Subcutaneous adipose tissue (tissue), 4 donors: ENCODE measurements around the gene COQ8B. TPM values are rescaled to one million over a fixed set of nuclear protein-coding genes. Genes with fewer than 3 reads are reported as not detected.

Experiments used
- total RNA-seq, 4 donors: library from RNA; depleted of rRNA; stranded (reverse); fragments of >200 nt; gene quantifications; one replicate each; pipeline ENCODE4 v1.1.0, GENCODE V29; 2016
- TF ChIP-seq, protein P1 (sequence below): fragments of 450-650 bp; IDR thresholded peaks from one replicate; pipeline ENCODE4 v1.5.1; 2016; ENCODE audit warnings: low read depth, mild to moderate bottlenecking, control low read depth, antibody characterized with exemption, moderate library complexity

Gene COQ8B
- total RNA-seq, 4 donors from 2014 or later: 16.5 to 32.2 (median 28.6) TPM

DNA sequence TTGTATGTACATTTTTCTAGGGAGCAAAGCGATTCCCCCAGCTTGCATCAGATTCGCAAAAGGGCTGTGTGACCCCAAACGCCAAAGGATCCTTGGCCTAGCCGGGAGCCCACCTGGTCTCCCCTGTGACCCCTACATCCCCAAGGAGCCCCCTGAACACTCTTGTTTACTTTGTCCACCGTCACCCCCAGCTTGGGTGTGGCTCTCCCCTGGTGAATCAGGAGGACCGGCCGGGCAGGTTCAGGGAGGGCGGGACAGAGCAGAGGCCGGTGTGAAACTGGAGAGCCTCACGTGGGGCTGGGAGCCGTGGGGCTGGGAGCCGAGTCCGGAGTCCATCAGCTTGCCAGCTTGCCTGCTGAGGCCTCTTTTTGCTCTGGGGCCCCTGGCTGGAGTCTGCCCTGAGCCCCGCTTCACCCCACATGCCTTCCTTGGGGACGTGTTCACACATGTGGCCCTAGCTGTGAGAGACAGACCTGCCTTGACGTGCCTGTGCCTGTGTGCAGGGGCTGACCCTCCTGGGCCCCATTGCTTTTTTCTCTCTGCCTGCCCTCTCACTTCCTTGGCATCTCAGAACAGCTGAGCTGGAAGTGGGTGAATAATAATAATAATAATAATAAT lies 2.2 kb upstream of the COQ8B start:
- TF ChIP-seq, protein P1, sequence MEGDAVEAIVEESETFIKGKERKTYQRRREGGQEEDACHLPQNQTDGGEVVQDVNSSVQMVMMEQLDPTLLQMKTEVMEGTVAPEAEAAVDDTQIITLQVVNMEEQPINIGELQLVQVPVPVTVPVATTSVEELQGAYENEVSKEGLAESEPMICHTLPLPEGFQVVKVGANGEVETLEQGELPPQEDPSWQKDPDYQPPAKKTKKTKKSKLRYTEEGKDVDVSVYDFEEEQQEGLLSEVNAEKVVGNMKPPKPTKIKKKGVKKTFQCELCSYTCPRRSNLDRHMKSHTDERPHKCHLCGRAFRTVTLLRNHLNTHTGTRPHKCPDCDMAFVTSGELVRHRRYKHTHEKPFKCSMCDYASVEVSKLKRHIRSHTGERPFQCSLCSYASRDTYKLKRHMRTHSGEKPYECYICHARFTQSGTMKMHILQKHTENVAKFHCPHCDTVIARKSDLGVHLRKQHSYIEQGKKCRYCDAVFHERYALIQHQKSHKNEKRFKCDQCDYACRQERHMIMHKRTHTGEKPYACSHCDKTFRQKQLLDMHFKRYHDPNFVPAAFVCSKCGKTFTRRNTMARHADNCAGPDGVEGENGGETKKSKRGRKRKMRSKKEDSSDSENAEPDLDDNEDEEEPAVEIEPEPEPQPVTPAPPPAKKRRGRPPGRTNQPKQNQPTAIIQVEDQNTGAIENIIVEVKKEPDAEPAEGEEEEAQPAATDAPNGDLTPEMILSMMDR: no peak

DNA sequence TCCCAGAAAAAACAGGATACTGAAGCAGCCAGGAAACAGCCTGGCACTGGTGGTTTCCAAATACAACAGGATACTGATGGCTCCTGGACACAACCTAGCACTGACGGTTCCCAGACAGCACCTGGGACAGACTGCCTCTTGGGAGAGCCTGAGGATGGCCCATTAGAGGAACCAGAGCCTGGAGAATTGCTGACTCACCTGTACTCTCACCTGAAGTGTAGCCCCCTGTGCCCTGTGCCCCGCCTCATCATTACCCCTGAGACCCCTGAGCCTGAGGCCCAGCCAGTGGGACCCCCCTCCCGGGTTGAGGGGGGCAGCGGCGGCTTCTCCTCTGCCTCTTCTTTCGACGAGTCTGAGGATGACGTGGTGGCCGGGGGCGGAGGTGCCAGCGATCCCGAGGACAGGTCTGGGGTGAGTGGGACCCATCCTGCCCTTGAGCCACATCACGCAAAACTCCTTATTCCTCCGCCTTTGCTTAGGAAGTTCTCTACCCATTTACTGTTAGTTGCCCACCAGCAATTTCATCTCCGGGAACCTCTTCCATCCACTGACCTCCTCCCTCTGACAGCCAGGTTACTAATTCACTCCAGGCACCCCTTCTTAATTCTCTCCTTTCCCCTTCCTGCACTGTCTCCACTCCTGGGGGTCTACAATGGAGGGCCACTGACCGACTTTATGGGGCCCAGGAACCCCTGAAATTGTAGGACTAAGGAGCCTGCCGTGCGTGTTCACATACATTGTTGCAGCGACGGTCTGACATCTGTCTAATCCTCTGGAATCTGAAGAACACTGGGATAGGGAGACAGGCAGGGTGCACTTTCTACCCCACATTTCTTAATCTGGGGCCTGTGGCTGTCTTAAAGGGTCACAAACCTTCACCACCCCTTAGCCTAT lies 1.4 kb upstream of the COQ8B start:
- TF ChIP-seq, protein P1: no peak

DNA sequence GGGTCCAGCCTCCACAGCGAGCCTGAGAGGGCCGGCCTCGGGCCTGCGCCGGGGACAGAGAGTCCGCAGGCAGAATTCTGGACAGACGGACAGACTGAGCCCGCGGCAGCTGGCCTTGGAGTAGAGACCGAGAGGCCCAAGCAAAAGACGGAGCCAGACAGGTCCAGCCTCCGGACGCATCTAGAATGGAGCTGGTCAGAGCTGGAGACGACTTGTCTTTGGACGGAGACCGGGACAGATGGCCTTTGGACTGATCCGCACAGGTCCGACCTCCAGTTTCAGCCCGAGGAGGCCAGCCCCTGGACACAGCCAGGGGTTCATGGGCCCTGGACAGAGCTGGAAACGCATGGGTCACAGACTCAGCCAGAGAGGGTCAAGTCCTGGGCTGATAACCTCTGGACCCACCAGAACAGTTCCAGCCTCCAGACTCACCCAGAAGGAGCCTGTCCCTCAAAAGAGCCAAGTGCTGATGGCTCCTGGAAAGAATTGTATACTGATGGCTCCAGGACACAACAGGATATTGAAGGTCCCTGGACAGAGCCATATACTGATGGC lies 716 bp upstream of the COQ8B start:
- TF ChIP-seq, protein P1: no peak

DNA sequence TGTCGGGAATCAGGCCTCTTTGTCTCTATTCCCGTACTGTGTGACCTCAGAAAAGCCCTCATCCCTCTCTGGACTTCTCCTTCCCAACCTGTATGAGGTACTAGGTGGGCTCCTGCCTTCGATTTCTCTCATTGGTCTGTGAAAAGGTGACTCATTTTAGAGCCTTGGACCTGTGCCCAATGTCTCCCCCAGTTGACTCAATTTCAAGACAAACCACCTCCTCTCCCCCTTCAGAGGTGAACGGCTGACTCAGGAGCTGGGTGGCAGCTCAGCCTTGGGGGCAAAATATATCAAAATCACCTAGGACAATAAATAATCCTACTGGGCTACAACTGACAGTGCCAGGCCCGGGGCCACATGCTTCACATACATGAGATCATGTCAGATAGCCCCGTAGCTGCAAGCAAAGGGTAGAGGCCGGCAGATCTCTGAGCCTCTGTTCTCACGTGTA lies 630 bp downstream of the COQ8B start:
- TF ChIP-seq, protein P1: no peak

DNA sequence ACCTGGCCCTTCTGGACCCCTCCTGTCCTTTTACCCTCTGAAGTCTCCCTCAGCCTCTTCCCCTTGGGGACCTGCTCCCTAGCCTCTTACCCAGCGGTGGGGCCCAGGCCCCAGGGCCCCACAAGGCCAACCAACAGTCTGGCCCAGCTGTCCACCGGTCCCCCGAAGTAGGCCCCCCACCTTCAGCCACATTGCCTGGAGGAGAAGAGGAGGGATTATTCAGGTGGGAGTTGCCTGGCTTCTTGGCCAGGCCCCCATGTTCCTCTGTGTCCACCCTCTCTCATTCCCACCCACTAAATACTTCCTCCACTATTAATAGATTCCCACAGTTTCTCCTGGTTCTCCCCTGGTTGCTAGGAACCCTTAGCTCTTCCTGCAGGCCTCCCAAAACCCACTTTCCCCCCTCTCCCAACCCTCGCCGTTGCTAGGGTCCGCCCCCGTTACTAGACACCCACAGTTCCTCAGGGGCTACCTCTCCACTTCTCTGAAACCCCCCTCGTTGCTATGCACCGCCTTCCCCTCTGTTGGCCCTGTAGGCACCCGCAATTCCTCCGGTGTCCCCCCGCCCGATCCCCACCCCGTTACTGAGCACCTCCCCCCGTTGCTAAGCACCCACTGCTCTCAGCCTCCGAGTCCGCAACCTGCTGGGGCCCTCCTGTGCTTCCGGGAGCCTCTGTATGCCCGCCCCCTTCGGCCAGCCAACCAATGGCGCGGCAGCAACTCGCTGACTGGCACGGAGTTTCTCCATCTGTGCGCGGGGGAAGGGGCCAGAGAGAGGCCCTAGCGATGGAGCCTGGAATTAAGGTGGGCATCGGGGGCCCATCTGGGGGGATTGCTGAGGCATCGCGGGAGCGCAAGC lies 2.0 kb downstream of the COQ8B start:
- TF ChIP-seq, protein P1: no peak

DNA sequence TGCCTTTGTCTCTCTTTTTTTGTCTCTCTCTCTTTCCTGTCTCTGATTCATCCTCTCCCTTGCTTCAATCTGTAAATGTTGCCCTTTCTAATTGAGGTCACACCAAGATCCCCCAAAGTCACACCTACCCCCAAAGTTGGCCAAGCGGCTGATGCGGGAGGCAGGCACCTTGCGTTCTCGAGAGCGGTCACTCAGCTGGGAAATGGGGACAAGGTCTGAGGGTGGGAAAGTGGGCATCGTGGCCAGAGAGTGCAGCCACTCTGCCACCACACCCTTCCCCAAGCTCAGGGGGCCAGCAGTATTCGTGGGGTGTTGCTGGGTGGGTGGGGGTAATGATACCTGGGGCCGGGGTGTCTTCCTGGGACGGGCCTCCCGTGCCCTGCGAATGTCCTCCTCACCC lies 2.7 kb downstream of the COQ8B start:
- TF ChIP-seq, protein P1: no peak
